ENCODE data around the gene FBXW8. TPM values are rescaled to one million over a fixed set of nuclear protein-coding genes. Genes with fewer than 3 reads are reported as not detected.

The FBXW8 gene
- total RNA-seq, 1 donor from 2014 or later = 32.1 TPM

Other genes with a start within 250 kb of the FBXW8 start
- gene SPRING1, start 172.9 kb upstream of the FBXW8 start, total RNA-seq = 36.9 and 37.7 TPM in 2 replicates
- 8.2 and 9.6 TPM in 2 replicates for gene RNFT2, start 172.6 kb upstream of the FBXW8 start, total RNA-seq
- 0.10 TPM in 1 of 2 replicates, not detected in the other for gene HRK, start 29.5 kb upstream of the FBXW8 start, total RNA-seq
- not detected in 2 replicates for gene TESC, start 188.5 kb downstream of the FBXW8 start, total RNA-seq